Lower leg skin (tissue), 4 donors: ENCODE results near the gene SPAG5. TPM values are rescaled to one million over a fixed set of nuclear protein-coding genes. Genes with fewer than 3 reads are reported as not detected.

ENCODE experiments used
- DNase-seq, 2 donors: peaks; one replicate each; pipeline ENCODE4 v3.0.0-alpha.2; 2019; ENCODE audit warnings: low spot score in 2 of 2
- H3K4me3 ChIP-seq: fragments of 200-600 bp; sonication (generic); 2 replicates; pipeline ENCODE4 v1.5.1; 2017; ENCODE audit warnings: mild to moderate bottlenecking, low read depth; ENCODE audit not compliant: poor library complexity, severe bottlenecking
- POLR2A ChIP-seq, 2 donors: fragments of 450-650 bp; IDR thresholded peaks; one replicate each; pipeline ENCODE4 v1.6.1; 2016 to 2017; ENCODE audit warnings: antibody characterized with exemption in 2 of 2, mild to moderate bottlenecking in 1 of 2, moderate library complexity in 1 of 2
- WGBS, 2 donors: methylation state at CpG; one replicate each; pipeline ENCODE4 v1.1.5; 2018; 5-methylcytosine and 5-hydroxymethylcytosine counted together
- intact Hi-C: fragments of 100-400 bp; cut with DNase I; formaldehyde crosslinking; loops from one replicate; pipeline ENCODE4 v1.15.0; 2023; ENCODE audit warnings: low total_unique reads
- total RNA-seq, 4 donors: library from RNA; depleted of rRNA; stranded (reverse); fragments of >200 nt; gene quantifications; one replicate each; pipeline ENCODE4 v1.1.0, GENCODE V29; 2016
- TF ChIP-seq, protein P1 (sequence below), 3 donors: fragments of 450-650 bp; IDR thresholded peaks; one replicate each; pipeline ENCODE4 v1.5.1; 2016; ENCODE audit warnings: antibody characterized with exemption in 3 of 3, mild to moderate bottlenecking in 3 of 3, moderate library complexity in 2 of 3

The SPAG5 gene, protein sequence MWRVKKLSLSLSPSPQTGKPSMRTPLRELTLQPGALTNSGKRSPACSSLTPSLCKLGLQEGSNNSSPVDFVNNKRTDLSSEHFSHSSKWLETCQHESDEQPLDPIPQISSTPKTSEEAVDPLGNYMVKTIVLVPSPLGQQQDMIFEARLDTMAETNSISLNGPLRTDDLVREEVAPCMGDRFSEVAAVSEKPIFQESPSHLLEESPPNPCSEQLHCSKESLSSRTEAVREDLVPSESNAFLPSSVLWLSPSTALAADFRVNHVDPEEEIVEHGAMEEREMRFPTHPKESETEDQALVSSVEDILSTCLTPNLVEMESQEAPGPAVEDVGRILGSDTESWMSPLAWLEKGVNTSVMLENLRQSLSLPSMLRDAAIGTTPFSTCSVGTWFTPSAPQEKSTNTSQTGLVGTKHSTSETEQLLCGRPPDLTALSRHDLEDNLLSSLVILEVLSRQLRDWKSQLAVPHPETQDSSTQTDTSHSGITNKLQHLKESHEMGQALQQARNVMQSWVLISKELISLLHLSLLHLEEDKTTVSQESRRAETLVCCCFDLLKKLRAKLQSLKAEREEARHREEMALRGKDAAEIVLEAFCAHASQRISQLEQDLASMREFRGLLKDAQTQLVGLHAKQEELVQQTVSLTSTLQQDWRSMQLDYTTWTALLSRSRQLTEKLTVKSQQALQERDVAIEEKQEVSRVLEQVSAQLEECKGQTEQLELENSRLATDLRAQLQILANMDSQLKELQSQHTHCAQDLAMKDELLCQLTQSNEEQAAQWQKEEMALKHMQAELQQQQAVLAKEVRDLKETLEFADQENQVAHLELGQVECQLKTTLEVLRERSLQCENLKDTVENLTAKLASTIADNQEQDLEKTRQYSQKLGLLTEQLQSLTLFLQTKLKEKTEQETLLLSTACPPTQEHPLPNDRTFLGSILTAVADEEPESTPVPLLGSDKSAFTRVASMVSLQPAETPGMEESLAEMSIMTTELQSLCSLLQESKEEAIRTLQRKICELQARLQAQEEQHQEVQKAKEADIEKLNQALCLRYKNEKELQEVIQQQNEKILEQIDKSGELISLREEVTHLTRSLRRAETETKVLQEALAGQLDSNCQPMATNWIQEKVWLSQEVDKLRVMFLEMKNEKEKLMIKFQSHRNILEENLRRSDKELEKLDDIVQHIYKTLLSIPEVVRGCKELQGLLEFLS
- 10 to 100 TPM in 1 of 4 donors, 1 to 10 TPM in 3; 4.0 to 12.4 (median 7.7) TPM for total RNA-seq

GRCh38 chr17:28598799-28599310 is at the start of gene SPAG5:
TSS of gene SPAG5 (minus strand) at chr17:28599025. CDS start at chr17:28598946, 79 bp downstream.
- peak within 1 kb of the TSS; percentile 41 for H3K4me3 ChIP-seq
- TF ChIP-seq, protein P1, sequence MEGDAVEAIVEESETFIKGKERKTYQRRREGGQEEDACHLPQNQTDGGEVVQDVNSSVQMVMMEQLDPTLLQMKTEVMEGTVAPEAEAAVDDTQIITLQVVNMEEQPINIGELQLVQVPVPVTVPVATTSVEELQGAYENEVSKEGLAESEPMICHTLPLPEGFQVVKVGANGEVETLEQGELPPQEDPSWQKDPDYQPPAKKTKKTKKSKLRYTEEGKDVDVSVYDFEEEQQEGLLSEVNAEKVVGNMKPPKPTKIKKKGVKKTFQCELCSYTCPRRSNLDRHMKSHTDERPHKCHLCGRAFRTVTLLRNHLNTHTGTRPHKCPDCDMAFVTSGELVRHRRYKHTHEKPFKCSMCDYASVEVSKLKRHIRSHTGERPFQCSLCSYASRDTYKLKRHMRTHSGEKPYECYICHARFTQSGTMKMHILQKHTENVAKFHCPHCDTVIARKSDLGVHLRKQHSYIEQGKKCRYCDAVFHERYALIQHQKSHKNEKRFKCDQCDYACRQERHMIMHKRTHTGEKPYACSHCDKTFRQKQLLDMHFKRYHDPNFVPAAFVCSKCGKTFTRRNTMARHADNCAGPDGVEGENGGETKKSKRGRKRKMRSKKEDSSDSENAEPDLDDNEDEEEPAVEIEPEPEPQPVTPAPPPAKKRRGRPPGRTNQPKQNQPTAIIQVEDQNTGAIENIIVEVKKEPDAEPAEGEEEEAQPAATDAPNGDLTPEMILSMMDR (IDR thresholded peaks at IDR 0.05), result no peak
- peak in 1 of 2 donors; percentile 73 for TF ChIP-seq POLR2A (IDR thresholded peaks at IDR 0.05)
- intact Hi-C loops, result no loop called here
- WGBS, 2 donors, result 0 to 1% methylated on average over 21 to 38 of the region's 44 CpGs
- DNase-seq, result peak; percentile 91 to 99

DNA sequence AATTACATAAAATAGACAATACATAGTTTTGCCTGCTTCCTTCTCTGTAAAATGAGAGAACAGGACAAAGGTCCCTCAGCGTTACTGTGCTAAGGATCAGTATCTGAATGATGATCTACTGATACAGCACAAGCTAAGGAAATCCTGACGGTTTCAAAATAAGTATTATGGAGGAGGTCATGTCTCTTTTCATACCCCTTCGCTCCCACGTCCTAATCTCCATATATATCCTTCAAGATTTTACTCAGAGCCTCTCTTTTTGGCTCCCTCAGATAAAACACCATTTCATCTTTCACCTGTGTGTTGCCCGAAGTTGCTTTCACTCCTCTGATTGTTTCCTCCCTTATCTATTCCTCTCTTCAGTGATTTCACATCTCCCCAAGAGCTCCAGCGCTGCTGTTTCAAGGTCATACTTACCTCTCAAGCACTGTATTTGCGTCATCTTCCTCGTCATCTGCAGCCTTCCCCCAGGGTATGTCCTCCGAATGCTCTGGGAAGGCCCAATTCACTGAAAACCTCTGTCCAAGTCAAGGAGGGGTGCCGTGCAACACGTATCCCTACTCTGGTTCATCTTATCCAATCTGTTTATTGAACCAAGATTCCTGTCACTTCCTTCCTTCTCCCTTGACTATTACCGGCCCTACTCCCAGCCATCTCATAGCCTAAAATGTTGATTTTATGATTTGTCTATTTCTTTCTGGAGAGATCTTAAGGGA is 47.4 kb upstream of the SPAG5 start:
- intact Hi-C loops, result no loop called here
- H3K4me3 ChIP-seq, result no peak overlapping the region
- WGBS, 2 donors, result 49% methylated on average over 12 of the region's 12 CpGs
- TF ChIP-seq, protein P1 (IDR thresholded peaks at IDR 0.05), result no peak
- no peak for TF ChIP-seq POLR2A (IDR thresholded peaks at IDR 0.05)
- DNase-seq, result peak in 1 of 2 donors; percentile 21

- TF ChIP-seq POLR2A (IDR thresholded peaks at IDR 0.05), result no peak
- TF ChIP-seq, protein P1 (IDR thresholded peaks at IDR 0.05), result no peak
- intact Hi-C loops, result no loop called here
- 14 to 15% methylated on average over 8 of the region's 8 CpGs for WGBS, 2 donors
- H3K4me3 ChIP-seq, result peak overlapping the region; percentile 32
- no peak for DNase-seq
Observed at GRCh38 chr17:28645576-28645939, 46.7 kb upstream of the SPAG5 start.

GRCh38 chr17:28644787-28645575 is 46.2 kb upstream of the SPAG5 start, which contains the start of gene BLTP2:
TSS of gene BLTP2 (minus strand) at chr17:28645158. CDS start at chr17:28645056, 102 bp downstream.
- intact Hi-C loops, result no loop called here
- WGBS, 2 donors, result 1% methylated on average over 37 to 53 of the region's 89 CpGs
- no peak for TF ChIP-seq POLR2A (IDR thresholded peaks at IDR 0.05)
- TF ChIP-seq, protein P1 (IDR thresholded peaks at IDR 0.05), result no peak
- peak within 1 kb of the TSS; percentile 99 for H3K4me3 ChIP-seq
- DNase-seq, result peak; percentile 93 to 99
